ENCODE data around the gene PHF23.

Gene PHF23

DNA sequence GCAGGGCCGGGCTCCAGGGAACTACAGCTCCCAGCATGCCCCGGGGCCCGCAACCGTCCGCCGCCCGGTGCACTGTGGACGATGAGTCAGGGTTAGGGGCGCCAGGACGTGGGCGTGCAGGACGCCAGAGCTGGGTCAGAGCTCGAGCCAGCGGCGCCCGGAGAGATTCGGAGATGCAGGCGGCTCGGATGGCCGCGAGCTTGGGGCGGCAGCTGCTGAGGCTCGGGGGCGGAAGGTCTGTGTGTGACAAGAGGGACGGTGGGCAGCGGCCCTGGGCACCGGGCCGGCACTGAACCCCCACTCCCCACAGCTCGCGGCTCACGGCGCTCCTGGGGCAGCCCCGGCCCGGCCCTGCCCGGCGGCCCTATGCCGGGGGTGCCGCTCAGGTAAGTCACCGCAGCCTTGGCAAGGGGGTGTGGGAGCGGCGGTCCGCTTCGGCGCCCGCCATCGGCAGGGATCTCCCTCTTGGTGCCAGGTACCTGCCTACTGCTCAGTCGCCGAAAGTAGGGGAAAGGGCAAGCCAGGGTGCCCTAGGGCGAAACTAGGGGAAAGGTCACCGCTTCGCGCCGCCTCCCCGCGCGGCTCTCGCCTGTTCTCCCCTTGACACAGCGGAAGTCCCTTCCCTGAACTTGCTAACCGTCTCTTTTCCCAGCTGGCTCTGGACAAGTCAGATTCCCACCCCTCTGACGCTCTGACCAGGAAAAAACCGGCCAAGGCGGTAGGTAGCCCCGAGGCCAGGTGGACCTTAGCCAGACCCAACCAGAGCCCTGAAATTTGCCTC lies 19.3 kb downstream of the PHF23 start, which contains the start of the genes ACADVL and DLG4:
Gene ACADVL (plus strand): TSS at position 127 of the 781 bp plus-strand sequence. CDS start 47 bp downstream, at position 174.
Gene DLG4 (minus strand): TSS at position 25 of the 781 bp plus-strand sequence.
- DNase-seq = peak; percentile 84

GRCh38 chr17:7219229-7219811 lies 19.9 kb downstream of the PHF23 start:
- no peak for DNase-seq

- DNase-seq = no peak
Measured at GRCh38 chr17:7218758-7219157, 20.5 kb downstream of the PHF23 start.

- DNase-seq = no peak
Measured at GRCh38 chr17:7218166-7218565, 21.1 kb downstream of the PHF23 start.

- DNase-seq = no peak
Measured at GRCh38 chr17:7217113-7217987, 21.9 kb downstream of the PHF23 start.

GRCh38 chr17:7216242-7217112 lies 22.8 kb downstream of the PHF23 start:
- DNase-seq = no peak

- no peak for DNase-seq
Measured at GRCh38 chr17:7215652-7216180, 23.5 kb downstream of the PHF23 start.

DNA sequence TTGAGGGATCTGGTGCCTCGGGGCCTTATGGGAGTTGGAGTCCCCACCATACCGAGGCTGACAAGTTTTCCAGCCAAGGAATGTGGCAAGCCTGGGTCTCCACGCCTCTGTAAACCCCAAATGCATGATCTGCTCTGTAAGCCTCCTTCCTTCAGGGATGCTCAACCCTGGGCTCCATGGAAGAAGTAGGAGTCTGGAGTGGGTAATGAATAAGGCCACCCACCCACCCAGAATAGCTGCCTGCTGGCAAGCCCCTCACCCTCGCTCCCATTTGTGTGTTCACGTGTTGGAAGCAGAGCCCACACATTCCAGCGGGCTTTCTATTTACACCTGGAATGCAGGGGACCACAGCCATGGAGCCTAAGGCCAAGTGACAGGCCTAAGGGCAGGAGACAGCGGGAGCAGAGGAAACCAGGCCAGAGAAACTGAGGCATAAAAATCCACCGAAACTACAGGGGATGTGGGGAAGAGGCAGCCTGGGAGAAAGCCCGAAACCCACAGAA lies 24.1 kb downstream of the PHF23 start:
- DNase-seq = no peak

DNA sequence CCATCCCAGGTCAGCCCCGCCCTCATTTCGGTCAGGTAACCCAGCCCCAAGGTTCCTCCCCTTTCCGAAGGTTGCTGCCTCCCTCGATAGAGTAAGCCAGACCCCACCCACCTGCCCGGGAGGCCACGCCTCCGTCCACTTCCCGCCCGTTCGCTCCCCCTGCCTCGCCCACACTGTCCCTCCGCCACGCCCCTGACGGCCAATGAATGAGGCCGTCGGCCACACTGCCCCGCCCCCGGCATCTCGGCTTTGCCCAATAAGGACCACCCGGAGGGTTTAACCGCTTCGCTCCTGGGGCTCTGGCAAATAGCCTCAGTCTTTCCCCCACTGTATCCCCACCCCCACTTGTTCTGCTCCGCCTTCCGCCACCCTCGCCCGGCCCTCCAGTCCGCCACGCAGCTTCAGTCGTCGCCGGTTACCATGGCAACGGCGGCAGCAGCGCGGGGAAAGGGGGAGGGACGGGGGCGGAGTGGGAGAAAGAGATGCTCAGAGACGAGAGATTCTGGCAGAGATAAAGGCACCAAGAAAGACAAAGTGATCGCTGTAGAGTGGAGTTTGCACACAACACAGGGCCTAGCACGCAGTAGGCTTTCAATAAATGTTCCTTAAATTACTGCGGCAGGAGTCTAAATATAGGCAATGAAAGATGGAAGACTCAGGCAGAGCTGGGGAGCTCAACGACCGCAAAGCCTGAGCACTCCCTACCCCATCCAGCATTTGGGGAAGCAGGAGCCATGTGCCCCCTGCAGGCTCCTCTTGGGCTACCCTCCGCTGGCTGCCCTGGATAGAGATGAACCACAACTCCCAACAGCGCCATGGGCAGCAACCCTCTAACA lies 24.7 kb downstream of the PHF23 start:
- peak; percentile 99 for DNase-seq

DNA sequence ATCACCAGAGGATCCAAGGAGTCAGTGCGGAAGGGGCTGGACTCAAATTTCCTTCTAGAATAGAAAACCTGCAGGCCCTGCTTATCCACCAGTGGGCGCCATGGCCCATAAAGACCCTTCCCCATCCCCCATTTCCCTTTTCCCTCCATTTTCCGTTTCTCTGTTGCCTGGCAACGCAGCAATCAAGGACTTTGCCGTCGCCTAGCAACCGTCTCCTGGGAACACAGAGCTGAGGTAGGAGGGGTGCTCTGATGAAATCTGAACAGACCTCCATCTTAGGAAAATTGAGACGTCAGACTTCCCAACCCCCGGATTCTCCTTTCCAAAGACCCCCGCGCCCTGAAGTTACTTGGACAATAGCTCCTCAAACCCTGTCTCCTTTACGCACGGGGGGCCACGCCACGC lies 25.4 kb downstream of the PHF23 start:
- DNase-seq = peak; percentile 60

GRCh38 chr17:7211491-7212273 lies 27.6 kb downstream of the PHF23 start:
- no peak for DNase-seq

DNA sequence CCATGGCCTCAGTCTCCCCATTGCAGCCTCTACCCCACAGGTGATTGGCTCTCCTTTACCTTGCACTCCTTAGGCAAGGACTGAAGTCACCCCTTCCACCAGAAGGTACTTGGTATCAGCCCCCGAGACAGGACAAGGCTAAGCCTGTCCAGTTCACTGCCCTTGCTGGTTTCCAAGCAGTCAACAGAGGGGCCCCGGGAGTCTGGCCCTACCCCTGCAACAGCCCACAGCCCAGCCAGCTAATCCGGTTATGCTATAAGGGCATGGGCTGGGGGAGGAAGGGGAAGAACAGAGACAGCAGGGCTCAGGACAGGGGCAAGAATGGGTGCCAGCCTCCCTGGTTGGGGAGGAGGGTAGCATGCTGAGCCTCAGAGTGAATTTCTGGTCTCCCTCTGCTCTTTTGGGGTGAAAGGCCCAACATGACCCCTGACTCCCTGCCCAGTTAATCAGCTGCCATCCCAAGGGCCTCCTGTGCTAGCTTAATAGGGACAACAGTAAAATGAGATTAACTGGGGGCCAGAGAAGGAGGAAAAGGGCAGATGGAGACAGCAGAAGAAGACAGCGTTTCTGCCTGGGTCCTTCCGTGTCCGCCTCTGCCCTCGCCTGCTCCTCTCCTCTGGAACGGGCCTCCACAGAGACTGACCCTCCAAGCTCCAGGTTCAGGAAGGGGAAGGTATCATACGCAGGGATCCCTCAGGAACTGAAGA lies 30.4 kb downstream of the PHF23 start:
- no peak for DNase-seq

DNA sequence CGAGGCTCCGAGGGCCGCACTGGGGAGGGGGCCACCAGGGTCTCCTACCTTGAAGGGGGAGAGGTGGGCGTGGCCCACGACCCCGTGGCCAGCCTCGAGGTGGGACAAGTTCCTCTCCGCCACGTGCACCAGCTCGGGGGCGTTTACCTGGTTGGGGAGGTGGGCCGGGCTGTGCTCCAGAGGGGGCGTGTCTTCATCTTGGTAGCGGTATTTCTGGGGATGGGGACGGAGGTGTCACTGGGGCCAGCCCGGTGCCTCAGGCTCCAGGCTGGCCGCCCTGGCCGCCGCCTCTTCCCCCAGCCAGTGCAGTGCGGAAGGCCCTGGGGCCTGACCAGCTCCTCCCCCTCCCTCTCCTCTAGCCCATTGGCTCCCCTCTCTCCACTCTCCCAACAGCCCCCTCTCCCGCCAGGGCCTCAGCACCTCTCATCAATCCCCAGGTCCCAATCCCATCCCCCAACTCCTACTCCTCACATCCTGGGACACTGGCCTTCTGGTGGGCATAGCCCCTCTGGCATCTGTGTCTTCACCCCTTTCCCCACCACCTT lies 31.2 kb downstream of the PHF23 start:
- DNase-seq = no peak

- DNase-seq = no peak
Measured at GRCh38 chr17:7207120-7208001, 31.9 kb downstream of the PHF23 start.

DNA sequence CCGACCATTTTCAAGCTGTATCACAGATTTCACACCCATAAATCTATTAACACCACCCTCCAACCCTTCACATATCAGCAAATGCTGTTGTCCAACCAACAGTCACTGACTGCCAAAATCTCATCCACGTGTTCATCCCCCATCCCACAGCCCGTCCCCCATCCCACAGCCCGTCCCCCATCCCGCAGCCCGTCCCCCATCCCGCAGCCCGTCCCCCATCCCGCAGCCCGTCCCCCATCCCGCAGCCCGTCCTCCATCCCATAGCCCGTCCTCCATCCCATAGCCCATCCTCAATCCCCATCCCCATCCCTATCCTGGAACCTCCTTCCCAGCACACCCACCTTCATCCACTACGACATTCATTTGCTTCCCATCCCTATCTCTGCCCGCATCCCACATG lies 33.7 kb downstream of the PHF23 start:
- DNase-seq = no peak

DNA sequence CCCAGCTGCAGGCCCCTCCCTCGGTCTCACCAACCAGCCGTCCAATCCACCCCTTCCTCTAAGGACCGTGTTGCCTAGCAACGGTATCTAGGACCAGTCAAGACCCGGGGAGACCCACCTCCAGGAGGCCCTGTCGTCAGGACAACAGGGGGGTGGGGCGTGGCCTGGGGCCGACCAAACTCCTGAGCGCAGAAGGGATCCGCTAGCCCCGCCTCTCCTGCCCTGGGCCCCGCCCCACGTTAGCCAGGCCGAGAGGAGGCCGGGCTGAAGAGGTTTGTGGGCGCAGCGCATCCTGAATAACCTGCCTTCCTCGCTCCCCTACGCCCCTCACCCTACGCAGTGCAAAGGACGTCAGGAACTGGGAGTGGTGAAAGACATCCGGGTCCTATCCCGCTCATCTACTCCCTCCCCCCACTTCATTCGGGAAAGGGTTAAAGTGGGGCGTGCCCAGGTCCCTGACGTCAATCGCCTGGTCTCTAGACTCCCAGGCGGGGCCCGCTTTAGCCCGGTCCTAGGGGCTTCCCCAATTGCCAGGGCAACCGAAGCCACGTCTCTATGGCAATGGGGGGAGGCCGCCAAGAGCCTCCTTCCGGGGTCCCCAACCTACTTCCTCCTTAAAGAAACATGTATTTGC lies 34.3 kb downstream of the PHF23 start:
- DNase-seq = peak; percentile 92

DNA sequence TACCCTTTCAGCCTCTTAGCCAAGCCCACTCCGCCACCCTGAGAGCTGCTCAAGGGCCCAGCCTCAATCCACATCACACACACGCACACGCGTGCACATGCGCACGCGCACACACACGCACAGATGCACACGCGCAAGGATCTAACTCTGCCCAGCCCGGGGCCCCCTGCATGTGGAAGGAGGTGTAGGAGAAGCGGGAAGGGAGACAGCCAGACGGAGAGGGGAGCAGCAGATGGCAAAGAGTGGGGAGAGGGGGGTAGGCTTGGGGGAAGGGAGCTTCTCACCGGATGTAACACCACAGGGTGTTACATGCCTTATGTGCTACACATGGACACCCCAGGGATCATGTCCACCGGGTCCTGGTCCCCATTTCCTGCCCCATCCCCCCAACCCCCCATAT lies 34.9 kb downstream of the PHF23 start:
- DNase-seq = no peak

DNA sequence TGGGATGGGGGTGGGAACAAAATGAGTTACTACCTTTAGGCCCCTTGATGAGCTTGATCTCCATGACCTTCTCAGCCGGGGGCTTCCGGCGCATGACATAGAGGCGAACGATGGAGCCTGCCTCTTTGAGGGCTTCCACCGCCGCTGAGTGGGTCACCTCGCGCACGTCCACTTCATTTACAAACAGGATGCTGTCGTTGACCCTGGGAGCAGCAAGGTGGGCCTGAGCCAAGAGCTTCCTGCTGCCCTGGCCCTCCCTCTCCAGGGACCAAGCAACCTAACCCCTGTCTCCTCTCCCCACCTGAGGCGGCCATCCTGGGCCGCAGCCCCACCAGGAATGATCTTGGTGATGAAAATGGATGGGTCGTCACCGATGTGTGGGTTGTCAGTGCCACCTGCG lies 35.9 kb downstream of the PHF23 start:
- no peak for DNase-seq

Data from activated CD4-positive, alpha-beta T cell treated with anti-CD3 and anti-CD28 coated beads, Interleukin-2, amount 50 U/mL, for 16 hours (primary cell).